H9 (cell line): ENCODE results near the gene CCDC154. TPM values are rescaled to one million over a fixed set of nuclear protein-coding genes. Genes with fewer than 3 reads are reported as not detected.
A peak's percentile ranks its signal among the peaks of the same experiment; 100 is the strongest.

Source experiments
- DNase-seq: peaks from one replicate; pipeline ENCODE4 v3.0.0-alpha.2; 2017
- H2AFZ ChIP-seq: one replicate; pipeline ENCODE4 v1.6.1; 2013; ENCODE audit warnings: mild to moderate bottlenecking, low read length, control low read depth, moderate library complexity
- H2AK5ac ChIP-seq: 2 replicates; pipeline ENCODE4 v1.6.1; 2013; ENCODE audit warnings: low read length, control low read depth, mixed read lengths; ENCODE audit not compliant: insufficient read length
- H2BK120ac ChIP-seq: one replicate; pipeline ENCODE4 v1.6.1; 2013; ENCODE audit warnings: low read depth, mild to moderate bottlenecking, low read length, control low read depth, inconsistent platforms; ENCODE audit not compliant: poor library complexity, severe bottlenecking
- H2BK12ac ChIP-seq: 2 replicates; pipeline ENCODE4 v1.6.1; 2013; ENCODE audit warnings: low read length, control low read depth, mixed read lengths, low read depth; ENCODE audit not compliant: insufficient read length
- H2BK15ac ChIP-seq: 2 replicates; pipeline ENCODE4 v1.6.1; 2013; ENCODE audit warnings: low read depth, low read length, control low read depth
- H2BK20ac ChIP-seq: one replicate; pipeline ENCODE4 v1.6.1; 2013; ENCODE audit warnings: low read depth, mild to moderate bottlenecking, low read length, control low read depth, inconsistent platforms; ENCODE audit not compliant: poor library complexity, severe bottlenecking
- H2BK5ac ChIP-seq: 2 replicates; pipeline ENCODE4 v1.6.1; 2013; ENCODE audit warnings: low read length, control low read depth, mixed read lengths; ENCODE audit not compliant: insufficient read length
- H3K14ac ChIP-seq: 2 replicates; pipeline ENCODE4 v1.6.1; 2013; ENCODE audit warnings: low read length, control low read depth; ENCODE audit not compliant: insufficient read depth
- H3K18ac ChIP-seq: 2 replicates; pipeline ENCODE4 v1.6.1; 2013; ENCODE audit warnings: low read depth, mild to moderate bottlenecking, mixed read lengths, low read length, control low read depth; ENCODE audit not compliant: insufficient read length
- H3K23ac ChIP-seq: 2 replicates; pipeline ENCODE4 v1.6.1; 2013; ENCODE audit warnings: low read length, control low read depth, mixed read lengths, low read depth; ENCODE audit not compliant: insufficient read length
- H3K23me2 ChIP-seq: 2 replicates; pipeline ENCODE4 v1.6.1; 2013; ENCODE audit warnings: low read depth, mild to moderate bottlenecking, mixed read lengths, low read length, control low read depth; ENCODE audit not compliant: insufficient read length, poor library complexity, severe bottlenecking
- H3K27ac ChIP-seq: 2 replicates; pipeline ENCODE4 v1.5.1; 2013; ENCODE audit warnings: low read length, control low read depth, mixed read lengths, low read depth; ENCODE audit not compliant: insufficient read length
- H3K27me3 ChIP-seq: 2 replicates; pipeline ENCODE4 v1.6.1; 2013; ENCODE audit warnings: low read length, control low read depth, inconsistent platforms; ENCODE audit not compliant: insufficient read depth
- H3K4ac ChIP-seq: 2 replicates; pipeline ENCODE4 v1.6.1; 2013; ENCODE audit warnings: low read depth, mild to moderate bottlenecking, control low read depth, inconsistent platforms, low read length, moderate library complexity
- H3K4me1 ChIP-seq: 2 replicates; pipeline ENCODE4 v1.6.1; 2013; ENCODE audit warnings: low read length, control low read depth, inconsistent platforms; ENCODE audit not compliant: insufficient read depth
- H3K4me2 ChIP-seq: 2 replicates; pipeline ENCODE4 v1.6.1; 2013; ENCODE audit warnings: low read length, control low read depth, mixed read lengths; ENCODE audit not compliant: insufficient read length, insufficient read depth
- H3K56ac ChIP-seq: 2 replicates; pipeline ENCODE4 v1.6.1; 2013; ENCODE audit warnings: low read depth, mild to moderate bottlenecking, mixed read lengths, low read length, control low read depth; ENCODE audit not compliant: insufficient read length
- H3K79me1 ChIP-seq: 2 replicates; pipeline ENCODE4 v1.6.1; 2013; ENCODE audit warnings: low read depth, mild to moderate bottlenecking, moderate library complexity, low read length, control low read depth, inconsistent platforms; ENCODE audit not compliant: insufficient read depth, poor library complexity, severe bottlenecking
- H3K79me2 ChIP-seq: 2 replicates; pipeline ENCODE4 v1.6.1; 2013; ENCODE audit warnings: low read length, control low read depth, inconsistent platforms; ENCODE audit not compliant: insufficient read depth
- H3K9ac ChIP-seq: 2 replicates; pipeline ENCODE4 v1.6.1; 2013; ENCODE audit warnings: low read length, control low read depth, mixed read lengths; ENCODE audit not compliant: insufficient read length; ENCODE audit errors: extremely low read depth
- H3K9me3 ChIP-seq: one replicate; pipeline ENCODE4 v1.6.1; 2013; ENCODE audit warnings: low read depth, low read length, inconsistent platforms; ENCODE audit not compliant: control insufficient read depth
- H3T11ph ChIP-seq: one replicate; pipeline ENCODE4 v1.6.1; 2013; ENCODE audit warnings: mild to moderate bottlenecking, low read length, control low read depth, inconsistent platforms
- H4K20me1 ChIP-seq: one replicate; pipeline ENCODE4 v1.6.1; 2013; ENCODE audit not compliant: control insufficient read depth, insufficient read length, insufficient read depth
- H4K5ac ChIP-seq: 2 replicates; pipeline ENCODE4 v1.6.1; 2013; ENCODE audit warnings: low read depth, mild to moderate bottlenecking, mixed read lengths, low read length, control low read depth; ENCODE audit not compliant: insufficient read length
- H4K8ac ChIP-seq: replicated peaks from 2 replicates; pipeline ENCODE4 v1.6.1; 2013; ENCODE audit warnings: low read length, control low read depth, mixed read lengths, low read depth; ENCODE audit not compliant: insufficient read length
- H4K91ac ChIP-seq: 2 replicates; pipeline ENCODE4 v1.6.1; 2013; ENCODE audit warnings: low read depth, mild to moderate bottlenecking, moderate library complexity, mixed read lengths, low read length, control low read depth; ENCODE audit not compliant: insufficient read length
- H3K27ac Mint-ChIP-seq, 3 experiments: 2 replicates in 2 of 3; 3 replicates in 1 of 3; pipeline ENCODE4 v1.8.0; 2020 to 2021; ENCODE audit warnings: mixed read lengths in 3 of 3, mild to moderate bottlenecking in 1 of 3, moderate library complexity in 1 of 3
- H3K27me3 Mint-ChIP-seq: 2 replicates; pipeline ENCODE4 v1.8.0; 2021; ENCODE audit warnings: low read depth, mild to moderate bottlenecking, moderate library complexity, mixed read lengths
- H3K36me3 Mint-ChIP-seq, 3 experiments: 2 replicates in 2 of 3; 3 replicates in 1 of 3; pipeline ENCODE4 v1.8.0; 2020 to 2021; ENCODE audit warnings: low read depth in 3 of 3, mixed read lengths in 3 of 3; ENCODE audit not compliant: insufficient read depth in 1 of 3
- H3K4me1 Mint-ChIP-seq, 2 experiments: 2 replicates each; pipeline ENCODE4 v1.8.0; 2020; ENCODE audit warnings: mixed read lengths in 2 of 2
- H3K4me3 Mint-ChIP-seq, 2 experiments: 2 replicates in 1 of 2; 3 replicates in 1 of 2; pipeline ENCODE4 v1.8.0; 2020 to 2021; ENCODE audit warnings: mild to moderate bottlenecking in 2 of 2, mixed read lengths in 2 of 2, moderate library complexity in 1 of 2
- H3K9me3 Mint-ChIP-seq, 2 experiments: 2 replicates in 1 of 2; 3 replicates in 1 of 2; pipeline ENCODE4 v1.8.0; 2020; ENCODE audit warnings: mild to moderate bottlenecking in 2 of 2, mixed read lengths in 2 of 2, moderate library complexity in 1 of 2
- CTCF ChIP-seq: fragments of 200-600 bp; sonication (generic); conservative IDR thresholded peaks from 3 replicates; pipeline ENCODE4 v1.8.0; 2021; ENCODE audit warnings: antibody characterized with exemption, mild to moderate bottlenecking
- WGBS: extraction: QIAGEN DNeasy Blood & Tissue Kit; methylation state at CpG from one replicate; pipeline ENCODE4 v1.1.7; 2013; ENCODE audit warnings: missing lambda C conversion rate, low lambda C conversion rate, mixed read lengths; ENCODE audit not compliant: insufficient read length; ENCODE audit errors: extremely low coverage; 5-methylcytosine and 5-hydroxymethylcytosine counted together
- total RNA-seq: library from RNA; stranded (reverse); gene quantifications from 2 replicates; pipeline ENCODE4 v1.2.1, GENCODE V29; 2021

CCDC154 gene
- total RNA-seq, 1 experiment from 2014 or later = 1.3 TPM

- Histone ChIP-seq H3K23ac (no peak overlapping the region), H4K20me1 (no peaks in the 10 kb centered on the region), H3K79me2 (no peaks in the 10 kb centered on the region), H2BK15ac (no peak overlapping the region; the same call in 1 of the 2 replicates), H3K9ac (no peak overlapping the region), H3T11ph (no peak overlapping the region), H3K56ac (no peak overlapping the region), H4K8ac (no peak overlapping the region), H3K9me3 (no peaks in the 10 kb centered on the region), H4K91ac (peak overlapping the region; percentile 91), H3K4me1 (no peaks in the 10 kb centered on the region), H3K23me2 (no peaks in the 10 kb centered on the region), H3K14ac (no peak overlapping the region; the same call in 1 of the 2 replicates), H3K27me3 (no peaks in the 10 kb centered on the region), H2BK12ac (no peak overlapping the region), H3K4me2 (no peak overlapping the region), H3K18ac (peak overlapping the region; percentile 15), H4K5ac (no peak overlapping the region), H2AFZ (no peak overlapping the region), H3K79me1 (no peaks in the 10 kb centered on the region), H2BK20ac (no peak overlapping the region), H3K27ac (no peak overlapping the region), H2AK5ac (no peak overlapping the region), H3K4ac (peak overlapping the region; percentile 62; the same call in 1 of the 2 replicates), H2BK5ac (no peak overlapping the region), H2BK120ac (no peak overlapping the region)
- H3K36me3 Mint-ChIP-seq = no peaks in the 10 kb centered on the region
- TF ChIP-seq CTCF = no peak
- no peak overlapping the region for H3K27ac Mint-ChIP-seq
- no peak overlapping the region for H3K4me3 Mint-ChIP-seq
- DNase-seq = no peak
- H3K27me3 Mint-ChIP-seq = no peaks in the 10 kb centered on the region; the same call in 1 of the 2 replicates
- no peaks in the 10 kb centered on the region; a peak in 1 of 4 replicates for H3K4me1 Mint-ChIP-seq
- no peaks in the 10 kb centered on the region for H3K9me3 Mint-ChIP-seq
- no CpG with 5 or more reads among the region's 11 CpGs for WGBS
Measured at GRCh38 chr16:1429012-1429411, 15.3 kb downstream of the CCDC154 start.
